Upper lobe of right lung (tissue), 1 donor: Measurements from ENCODE around the gene NAA60. TPM values are rescaled to one million over a fixed set of nuclear protein-coding genes. Genes with fewer than 3 reads are reported as not detected.
"Not testable (repeated sequence)": the region's sequence is repeated elsewhere in the genome, so short reads cannot be mapped to it uniquely, and the experiment has no call there.

Experiments used
- ATAC-seq: fragments of 200-7000 bp; cut with Tn5 transposase; one replicate; pipeline ENCODE4 v1.9.1; 2020; ENCODE audit warnings: mild to moderate bottlenecking, moderate library complexity
- DNase-seq: peaks from one replicate; pipeline ENCODE4 v3.0.0-alpha.2; 2020
- H3K27ac ChIP-seq: fragments of 200-600 bp; one replicate; pipeline ENCODE4 v1.8.0; 2022
- H3K27me3 ChIP-seq: fragments of 200-600 bp; one replicate; pipeline ENCODE4 v1.8.0; 2022; ENCODE audit warnings: mild to moderate bottlenecking
- H3K36me3 ChIP-seq: fragments of 200-600 bp; one replicate; pipeline ENCODE4 v1.8.0; 2022
- H3K4me1 ChIP-seq: fragments of 200-600 bp; one replicate; pipeline ENCODE4 v1.8.0; 2022
- H3K4me3 ChIP-seq: fragments of 200-600 bp; one replicate; pipeline ENCODE4 v1.8.0; 2022; ENCODE audit warnings: mild to moderate bottlenecking
- H3K9me3 ChIP-seq: fragments of 200-600 bp; one replicate; pipeline ENCODE4 v1.8.0; 2022
- CTCF ChIP-seq: fragments of 200-600 bp; IDR thresholded peaks from one replicate; pipeline ENCODE4 v1.8.0; 2022; ENCODE audit warnings: antibody characterized with exemption
- intact Hi-C: fragments of 100-400 bp; cut with DNase I; formaldehyde crosslinking; loops from one replicate; pipeline ENCODE4 v1.11.0; 2022
- total RNA-seq: library from RNA; stranded (reverse); fragmentation: NEBNext Ultra II Directional; extraction: Animal tissue kit (Norgen Biotek cat#: 25700); gene quantifications from one replicate; pipeline ENCODE4 v1.2.1, GENCODE V29; 2021
- donor health status: DM: no; HTN: yes; CAD: no; lungs with severe emphysema.

The NAA60 gene
- total RNA-seq, 1 donor from 2014 or later: 56.2 TPM

GRCh38 chr16:3494386-3494973 is 51.0 kb downstream of the NAA60 start:
- TF ChIP-seq CTCF: no peak
- Histone ChIP-seq H3K27me3 (no peaks in the 10 kb centered on the region), H3K9me3 (no peaks in the 10 kb centered on the region), H3K4me3 (no peak overlapping the region), H3K4me1 (no peaks in the 10 kb centered on the region), H3K27ac (no peak overlapping the region), H3K36me3 (no peaks in the 10 kb centered on the region)
- intact Hi-C loops: no loop called here
- DNase-seq: peak; percentile 63
- ATAC-seq: no peak

DNA sequence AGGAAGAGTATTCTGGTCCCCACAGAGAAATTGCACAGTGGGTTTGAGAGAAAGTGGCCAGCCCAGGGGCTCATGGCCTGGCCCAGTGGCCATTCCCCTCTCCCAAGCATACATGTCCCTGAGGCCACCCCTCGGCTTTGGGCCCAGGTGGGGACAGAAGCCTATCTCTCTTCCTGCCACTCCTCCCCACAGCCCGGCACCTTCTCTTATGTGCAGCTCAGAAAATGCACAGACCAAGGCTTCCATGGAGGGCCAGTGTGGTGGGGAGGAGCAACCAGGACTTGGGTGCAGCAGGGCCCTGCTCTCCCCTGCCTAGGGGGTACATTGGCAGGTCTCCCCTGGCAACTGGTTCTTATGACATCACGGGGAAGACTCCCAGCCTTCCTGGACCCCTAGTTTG is 51.7 kb downstream of the NAA60 start, which contains the start of gene C16orf90:
Gene C16orf90, minus strand, starts transcription at position 314 of the 400 bp plus-strand sequence. Its CDS starts 68 bp downstream, at position 246.
- DNase-seq: peak; percentile 32
- Histone ChIP-seq H3K4me3 (no peak within 1 kb of the TSS), H3K36me3 (no peaks in the 10 kb centered on the region), H3K9me3 (no peaks in the 10 kb centered on the region), H3K27ac (no peak within 1 kb of the TSS), H3K4me1 (no peaks in the 10 kb centered on the region), H3K27me3 (no peaks in the 10 kb centered on the region)
- TF ChIP-seq CTCF: no peak
- intact Hi-C loops: no loop called here
- ATAC-seq: no peak

DNA sequence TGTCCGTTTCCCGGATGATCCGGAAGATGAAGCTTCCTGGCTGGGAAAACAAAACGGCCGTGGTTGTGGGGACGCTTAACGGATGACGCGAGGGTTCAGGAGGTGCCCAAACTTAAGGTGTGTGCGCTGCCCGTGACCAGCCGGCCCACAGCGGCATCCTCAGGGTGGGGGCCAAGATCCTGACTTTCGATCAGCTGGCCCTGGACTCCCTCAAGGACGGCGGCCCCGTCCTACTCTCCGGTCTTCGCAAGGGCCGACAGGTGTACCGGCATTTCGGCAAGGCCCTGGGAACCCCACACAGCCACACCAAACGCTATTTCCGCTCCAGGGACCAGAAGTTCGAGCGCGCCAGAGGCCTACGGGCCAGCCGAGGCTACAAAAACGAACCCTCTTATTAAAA is 52.9 kb downstream of the NAA60 start:
- Histone ChIP-seq H3K36me3 (no peaks in the 10 kb centered on the region), H3K4me3 (no peak overlapping the region), H3K27ac (no peak overlapping the region), H3K27me3 (no peaks in the 10 kb centered on the region), H3K4me1 (no peaks in the 10 kb centered on the region), H3K9me3 (no peaks in the 10 kb centered on the region)
- TF ChIP-seq CTCF: no peak
- DNase-seq (peak; percentile 44), ATAC-seq (no peak)
- intact Hi-C loops: no loop called here

DNA sequence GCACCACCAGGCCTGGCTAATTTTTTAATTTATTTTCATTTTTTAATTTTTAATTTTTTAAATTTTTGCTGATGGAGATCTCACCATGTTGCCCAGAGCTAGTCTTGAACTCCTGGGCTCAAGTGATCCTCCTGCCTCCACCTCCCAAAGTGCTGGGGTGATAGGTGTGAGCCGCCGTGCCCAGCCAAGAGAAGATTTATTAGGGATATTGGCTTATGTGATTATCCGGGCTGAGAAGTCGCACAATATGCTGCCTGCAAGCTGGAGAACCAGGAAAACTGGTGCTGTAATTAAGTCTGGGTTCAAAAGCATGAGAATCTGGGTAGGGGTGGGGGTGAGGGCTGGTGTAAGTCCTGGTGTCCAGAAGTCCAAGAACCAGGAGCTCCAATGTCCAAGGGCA is 54.3 kb downstream of the NAA60 start:
- TF ChIP-seq CTCF: no peak

GRCh38 chr16:3498988-3499387 is 55.5 kb downstream of the NAA60 start:
- DNase-seq: peak; percentile 54
- intact Hi-C loops: no loop called here
- Histone ChIP-seq H3K27me3 (no peaks in the 10 kb centered on the region), H3K4me1 (peaks cover 11% of the 10 kb centered on the region), H3K27ac (no peak overlapping the region), H3K4me3 (no peak overlapping the region), H3K36me3 (no peaks in the 10 kb centered on the region), H3K9me3 (no peaks in the 10 kb centered on the region)
- TF ChIP-seq CTCF: no peak
- ATAC-seq: no peak

More for the DNA sequence above, 54.3 kb downstream of the NAA60 start:
- Histone ChIP-seq H3K4me3 (no peak overlapping the region), H3K4me1 (peaks cover 9% of the 10 kb centered on the region), H3K27ac (no peak overlapping the region), H3K27me3 (no peaks in the 10 kb centered on the region), H3K9me3 (no peaks in the 10 kb centered on the region), H3K36me3 (no peaks in the 10 kb centered on the region)
- DNase-seq: peak; percentile 18
- no peak for ATAC-seq
- intact Hi-C loops: no loop called here

DNA sequence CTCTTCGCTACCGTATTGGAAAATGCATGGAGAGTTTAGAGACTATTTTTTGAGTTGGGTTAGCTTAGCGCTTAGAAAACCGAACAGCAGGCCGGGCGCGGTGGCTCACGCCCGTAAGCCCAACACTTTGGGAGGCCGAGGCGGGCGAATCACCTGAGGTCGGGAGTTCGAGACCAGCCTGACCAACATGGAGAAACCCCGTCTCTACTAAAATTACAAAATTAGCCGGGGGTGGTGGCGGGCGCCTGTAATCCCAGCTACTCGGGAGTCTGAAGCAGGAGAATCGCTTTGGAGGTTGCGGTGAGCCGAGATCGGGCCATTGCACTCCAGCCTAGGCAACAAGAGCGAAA is 57.9 kb downstream of the NAA60 start:
- DNase-seq: peak; percentile 57
- Histone ChIP-seq H3K4me1 (peaks cover 11% of the 10 kb centered on the region), H3K27ac (peak overlapping the region; percentile 89), H3K4me3 (peak overlapping the region; percentile 99)
- ATAC-seq, H3K9me3 ChIP-seq, intact Hi-C loops, H3K27me3 ChIP-seq, H3K36me3 ChIP-seq: not testable (repeated sequence)
